ENCODE measurements around the gene SEC24A.

DNA sequence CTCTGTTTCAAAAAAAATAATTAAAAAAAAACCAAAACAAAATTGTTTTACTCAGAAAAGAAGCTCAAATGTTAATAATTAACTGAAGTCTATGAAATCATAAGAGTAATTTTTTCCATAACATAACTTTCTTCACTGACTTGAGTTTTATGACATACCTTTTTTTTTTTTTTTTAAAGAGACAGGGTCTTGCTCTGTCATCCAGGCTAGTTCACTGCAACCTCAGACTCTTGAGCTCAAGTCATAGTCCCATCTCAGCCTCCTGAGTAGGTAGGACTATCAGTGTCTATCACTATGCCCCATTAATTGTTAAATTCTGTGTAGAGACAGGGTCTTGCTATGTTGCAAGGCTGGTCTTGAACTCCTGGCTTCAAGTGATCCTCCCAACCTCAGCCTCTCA is 37.9 kb upstream of the SEC24A start:
- TF ChIP-seq CTCF (IDR thresholded peaks at IDR 0.05) (no peak), POLR2A (IDR thresholded peaks at IDR 0.05) (no peak)

All from prostate gland (tissue), 2 donors.